Measurements from ENCODE around the gene MRPL32.

The MRPL32 gene

GRCh38 chr7:42959549-42959948 lies 27.4 kb downstream of the MRPL32 start:
- H3K4me3 ChIP-seq (ENCODE audit: low read length): no peak overlapping the region
- no peak for DNase-seq (ENCODE audit: low read depth, low spot score)

GRCh38 chr7:42960762-42961161 lies 28.6 kb downstream of the MRPL32 start:
- DNase-seq (ENCODE audit: low read depth, low spot score): no peak
- H3K4me3 ChIP-seq (ENCODE audit: low read length): no peak overlapping the region

DNA sequence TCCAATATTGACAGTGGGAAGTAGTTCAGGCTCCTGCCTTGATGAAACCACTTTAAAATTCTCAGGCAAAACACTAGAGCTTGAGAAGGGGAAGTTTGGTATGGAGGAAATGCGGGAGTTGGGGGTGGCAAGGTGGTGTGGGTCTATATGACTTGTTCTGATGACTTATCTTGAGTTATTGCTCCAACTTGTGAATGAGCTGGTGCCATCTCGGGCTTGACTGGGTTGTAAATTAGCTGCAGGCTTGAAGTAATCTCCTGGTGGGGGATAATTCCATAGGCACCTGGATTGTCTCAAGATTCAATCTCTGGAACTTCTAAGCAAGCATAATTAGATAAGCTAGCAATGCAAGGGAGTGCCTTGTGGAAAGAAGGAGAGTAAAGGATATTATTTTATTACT lies 29.0 kb downstream of the MRPL32 start:
- no peak for DNase-seq (ENCODE audit: low read depth, low spot score)
- no peak overlapping the region for H3K4me3 ChIP-seq (ENCODE audit: low read length)

DNA sequence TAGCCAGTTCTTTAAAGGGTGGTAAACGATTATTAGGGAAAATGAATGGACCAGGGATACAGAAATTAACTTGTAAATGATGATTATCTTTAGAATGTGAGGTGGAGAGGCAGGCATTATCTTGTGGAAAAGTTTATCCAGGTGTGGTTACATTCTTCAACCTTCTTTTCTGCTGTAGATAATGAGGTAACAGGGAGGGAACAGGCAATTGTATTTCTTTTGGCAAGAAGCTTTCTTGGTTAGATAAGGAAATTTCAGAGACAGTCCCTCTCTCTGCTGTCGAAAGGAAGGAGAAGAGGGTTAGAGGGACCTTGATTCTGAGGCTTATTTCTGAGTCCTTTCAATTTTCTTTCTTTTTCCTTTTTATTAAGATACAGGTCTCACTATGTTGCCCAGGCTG lies 32.1 kb downstream of the MRPL32 start:
- DNase-seq (ENCODE audit: low read depth, low spot score): no peak
- no peak overlapping the region for H3K4me3 ChIP-seq (ENCODE audit: low read length)

GRCh38 chr7:42964849-42965805 lies 33.0 kb downstream of the MRPL32 start:
- no peak for DNase-seq (ENCODE audit: low read depth, low spot score)
- no peak overlapping the region for H3K4me3 ChIP-seq (ENCODE audit: low read length)

DNA sequence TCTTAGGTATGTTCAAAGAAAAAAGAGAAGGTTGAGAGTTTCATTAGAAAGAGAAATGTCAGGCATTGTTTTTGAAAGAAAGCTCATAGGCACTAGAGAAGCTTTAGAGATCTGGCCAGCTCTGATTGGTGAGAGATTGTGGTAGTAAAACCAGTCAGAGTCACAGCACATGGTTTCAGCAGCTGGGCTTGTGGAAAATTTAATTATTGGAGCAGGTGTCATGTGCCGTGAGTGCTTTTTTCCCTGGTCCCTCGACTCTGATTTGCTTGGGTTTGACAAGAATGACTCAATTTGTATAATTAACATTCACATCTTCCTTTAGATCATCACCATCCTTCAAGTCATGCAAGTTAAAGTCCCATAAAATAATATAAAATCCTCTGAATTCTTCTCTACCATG lies 35.2 kb downstream of the MRPL32 start:
- no peak for DNase-seq (ENCODE audit: low read depth, low spot score)

DNA sequence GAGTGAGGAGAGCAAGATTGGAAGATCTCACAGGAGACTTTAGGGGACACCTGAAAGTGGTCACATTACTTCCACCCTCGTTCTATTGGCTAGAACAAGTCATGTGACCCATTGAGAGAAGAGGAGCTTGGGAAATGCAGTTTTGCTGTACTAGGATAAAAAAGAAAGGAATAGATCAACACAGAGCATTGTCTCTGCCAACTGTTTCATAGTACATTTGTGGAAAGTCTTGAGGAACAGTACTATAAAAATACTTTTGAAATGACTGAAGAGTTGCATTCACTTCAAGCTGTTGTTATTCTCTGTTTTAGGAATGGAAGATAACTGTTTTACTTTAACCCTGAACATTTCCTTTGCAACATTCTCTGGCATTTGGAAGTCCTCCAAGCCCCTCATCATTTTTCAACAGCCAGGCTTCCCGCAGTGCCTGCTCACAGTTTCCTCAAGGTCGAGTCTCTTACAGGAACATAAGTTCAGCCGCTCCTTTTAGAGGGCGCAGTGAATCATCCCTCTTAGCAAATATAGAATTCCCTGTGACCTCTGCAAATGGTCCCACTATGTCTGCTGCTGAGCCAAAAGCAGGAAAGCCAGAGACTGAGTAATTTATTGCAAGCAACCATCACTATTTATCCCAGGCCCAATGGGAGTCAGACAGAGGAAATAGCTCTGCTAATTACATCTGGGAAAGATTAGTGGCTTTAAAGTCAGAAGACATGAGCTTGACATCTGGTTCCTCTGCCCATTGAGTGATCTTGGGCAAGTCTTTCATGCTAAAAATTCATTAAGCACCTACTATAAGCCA lies 40.7 kb downstream of the MRPL32 start:
- no peak for DNase-seq (ENCODE audit: low read depth, low spot score)
- H3K4me3 ChIP-seq (ENCODE audit: low read length): no peak overlapping the region

More for the DNA sequence above, 35.2 kb downstream of the MRPL32 start:
- no peak overlapping the region for H3K4me3 ChIP-seq (ENCODE audit: low read length)

GRCh38 chr7:42976371-42976770 lies 44.2 kb downstream of the MRPL32 start:
- no peak overlapping the region for H3K4me3 ChIP-seq (ENCODE audit: low read length)
- no peak for DNase-seq (ENCODE audit: low read depth, low spot score)

DNA sequence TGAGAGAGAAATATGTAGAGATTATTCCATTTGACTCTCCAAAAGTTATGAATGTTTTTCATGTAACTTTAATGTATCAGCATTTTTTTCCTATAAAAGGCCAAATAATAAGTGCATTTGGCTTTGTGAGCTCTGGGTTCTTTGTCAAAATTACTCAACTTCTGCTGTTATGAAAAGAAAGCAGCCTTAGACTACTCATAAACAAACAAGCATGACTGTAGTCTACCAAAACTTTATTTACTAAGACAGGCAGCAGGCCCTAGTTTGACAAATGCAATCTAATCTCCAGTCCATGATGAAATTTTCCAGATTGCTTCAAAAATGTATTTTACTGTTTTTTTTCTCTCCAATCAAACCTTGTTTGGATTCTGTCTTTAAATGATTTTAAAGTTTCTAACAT lies 46.3 kb downstream of the MRPL32 start:
- no peak for DNase-seq (ENCODE audit: low read depth, low spot score)
- no peak overlapping the region for H3K4me3 ChIP-seq (ENCODE audit: low read length)

GRCh38 chr7:42980084-42980483 lies 47.9 kb downstream of the MRPL32 start:
- H3K4me3 ChIP-seq (ENCODE audit: low read length): no peak overlapping the region
- DNase-seq (ENCODE audit: low read depth, low spot score): no peak

DNA sequence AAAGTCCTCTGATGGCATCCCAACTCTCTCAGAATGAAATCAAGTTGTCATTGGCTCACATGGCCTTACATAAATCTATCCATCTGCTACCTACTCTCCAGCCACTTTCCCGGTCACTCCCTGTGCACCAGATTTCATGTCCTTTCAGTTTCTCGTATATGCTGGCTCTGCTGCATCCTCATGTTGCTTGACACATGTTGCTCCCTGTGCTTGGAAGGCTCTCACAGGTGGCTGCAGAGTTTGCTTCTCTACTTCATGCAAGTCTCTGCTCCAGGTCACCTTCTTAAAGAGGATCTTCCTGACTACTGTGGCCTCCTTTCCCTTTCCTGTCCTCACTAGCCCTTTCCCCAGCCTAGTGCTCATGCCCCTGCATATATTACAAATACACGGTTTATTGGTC lies 48.3 kb downstream of the MRPL32 start:
- no peak for DNase-seq (ENCODE audit: low read depth, low spot score)
- H3K4me3 ChIP-seq (ENCODE audit: low read length): no peak overlapping the region

DNA sequence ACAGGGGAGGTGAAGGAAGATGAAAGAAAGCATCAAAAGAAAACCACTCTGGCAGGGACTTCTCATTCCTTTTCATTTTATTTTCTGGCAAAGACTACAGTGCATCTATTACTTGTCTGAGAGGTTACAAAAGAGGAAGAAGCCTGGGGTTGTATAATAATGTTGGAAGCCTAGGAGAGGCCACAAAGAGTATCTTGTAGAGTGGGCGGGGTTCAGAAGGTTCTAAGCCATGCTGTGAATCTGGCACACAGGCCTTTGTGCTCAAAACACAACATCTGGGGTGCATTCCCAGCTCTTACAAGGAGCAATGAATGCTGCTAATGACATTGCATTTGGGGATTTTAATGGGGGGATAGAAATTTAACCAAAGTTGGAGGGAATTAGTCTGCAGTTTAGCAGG lies 49.4 kb downstream of the MRPL32 start:
- DNase-seq (ENCODE audit: low read depth, low spot score): no peak
- H3K4me3 ChIP-seq (ENCODE audit: low read length): no peak overlapping the region

GRCh38 chr7:42982604-42983115 lies 50.5 kb downstream of the MRPL32 start:
- H3K4me3 ChIP-seq (ENCODE audit: low read length): no peak overlapping the region
- no peak for DNase-seq (ENCODE audit: low read depth, low spot score)

DNA sequence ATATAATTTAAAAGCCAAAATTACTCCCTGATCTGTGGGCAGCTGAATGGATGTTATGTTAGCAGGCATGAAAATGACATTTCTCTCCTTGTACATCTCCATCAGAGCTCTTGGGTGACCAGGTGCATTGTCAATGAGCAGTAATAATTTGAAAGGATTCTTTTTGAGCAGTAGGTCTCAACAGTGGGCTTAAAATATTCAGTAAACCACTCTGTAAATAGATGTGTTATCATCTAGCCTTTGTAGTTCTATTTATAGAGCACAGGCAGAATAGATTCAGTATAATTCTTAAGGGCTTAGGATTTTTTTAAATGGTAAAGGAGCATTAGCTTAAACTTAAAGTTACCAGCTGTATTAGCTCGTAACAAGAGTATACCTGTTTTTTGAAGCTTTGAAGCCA lies 52.0 kb downstream of the MRPL32 start:
- no peak overlapping the region for H3K4me3 ChIP-seq (ENCODE audit: low read length)

DNA sequence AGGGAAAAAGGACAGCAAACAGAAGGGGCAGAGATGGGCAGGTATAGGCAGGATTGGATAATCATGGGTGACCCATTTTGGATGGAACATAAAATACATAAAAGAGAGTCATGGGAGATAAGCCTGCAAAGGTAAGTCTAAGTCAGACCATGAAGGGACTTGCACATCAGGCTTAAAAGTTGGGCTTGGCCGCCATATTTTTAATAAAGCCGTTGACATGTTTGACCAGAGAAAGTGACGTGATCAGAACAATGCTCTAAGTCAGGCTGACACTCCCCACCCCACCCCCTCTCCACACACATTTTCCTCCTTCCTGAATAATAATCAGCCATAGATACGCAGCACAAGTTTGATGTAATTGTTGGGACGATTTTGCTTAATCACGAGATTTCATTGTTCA lies 54.0 kb downstream of the MRPL32 start:
- no peak for DNase-seq (ENCODE audit: low read depth, low spot score)
- H3K4me3 ChIP-seq (ENCODE audit: low read length): no peak overlapping the region

More for the DNA sequence above, 52.0 kb downstream of the MRPL32 start:
- no peak for DNase-seq (ENCODE audit: low read depth, low spot score)

DNA sequence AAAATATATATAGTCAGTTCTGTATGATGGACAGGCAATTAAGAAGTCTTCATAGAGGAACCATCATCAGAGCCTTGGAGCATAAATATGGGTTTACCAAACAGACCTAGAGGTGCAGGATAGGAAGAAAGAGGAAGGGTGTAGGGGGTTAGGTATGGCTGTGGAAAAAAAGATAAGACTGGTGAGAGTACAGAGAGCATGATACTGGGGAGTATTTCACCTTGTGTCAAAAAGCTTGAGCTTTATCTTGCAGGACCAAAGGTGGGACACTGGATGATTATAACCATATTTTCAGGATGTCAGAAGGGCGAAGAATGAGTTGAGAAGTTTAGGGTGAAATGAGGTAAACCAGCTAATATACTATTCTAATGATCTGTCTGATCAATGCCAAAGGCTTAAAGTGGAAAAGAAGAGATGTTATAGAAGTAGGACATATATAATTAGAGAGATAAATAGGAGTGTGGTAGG lies 54.6 kb downstream of the MRPL32 start:
- H3K4me3 ChIP-seq (ENCODE audit: low read length): no peak overlapping the region
- no peak for DNase-seq (ENCODE audit: low read depth, low spot score)

All from Jurkat, Clone E6-1 (cell line).